Upper lobe of left lung (tissue), 4 donors: ENCODE measurements around the gene DCAF6.

Experiments
- EP300 ChIP-seq, 4 donors: sonication (generic); formaldehyde crosslinking; IDR thresholded peaks; one replicate each; pipeline ENCODE4 v1.5.1; 2017; ENCODE audit warnings: antibody characterized with exemption in 4 of 4, control low read depth in 2 of 4
- TF ChIP-seq, protein P1 (sequence below), 6 experiments: fragments of 450-650 bp in 4 of 6; fragments of 200-600 bp in 2 of 6; sonication (generic) in 2 of 6; IDR thresholded peaks; one replicate each; pipeline ENCODE4 v1.5.1; 2016 to 2019; ENCODE audit warnings: antibody characterized with exemption in 6 of 6

DNA sequence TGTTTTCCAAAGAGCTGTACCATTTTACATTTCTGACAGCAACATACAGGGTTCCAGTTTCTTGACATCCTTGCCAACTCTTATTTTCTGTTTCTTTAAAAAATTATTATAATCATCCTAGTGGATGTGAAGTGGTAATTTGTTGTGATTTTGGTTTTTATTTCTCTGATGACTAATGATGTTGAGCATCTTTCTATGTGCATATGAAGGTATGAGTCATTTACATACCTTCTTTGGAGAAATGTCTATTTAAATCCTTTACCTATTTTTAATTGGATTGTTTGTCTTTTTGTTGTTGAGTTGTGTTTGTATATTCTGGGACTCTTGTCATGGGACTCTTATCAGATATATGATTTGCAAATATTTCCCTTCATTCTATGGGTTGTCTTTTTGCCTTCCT is 21.2 kb downstream of the DCAF6 start:
- TF ChIP-seq, protein P1, sequence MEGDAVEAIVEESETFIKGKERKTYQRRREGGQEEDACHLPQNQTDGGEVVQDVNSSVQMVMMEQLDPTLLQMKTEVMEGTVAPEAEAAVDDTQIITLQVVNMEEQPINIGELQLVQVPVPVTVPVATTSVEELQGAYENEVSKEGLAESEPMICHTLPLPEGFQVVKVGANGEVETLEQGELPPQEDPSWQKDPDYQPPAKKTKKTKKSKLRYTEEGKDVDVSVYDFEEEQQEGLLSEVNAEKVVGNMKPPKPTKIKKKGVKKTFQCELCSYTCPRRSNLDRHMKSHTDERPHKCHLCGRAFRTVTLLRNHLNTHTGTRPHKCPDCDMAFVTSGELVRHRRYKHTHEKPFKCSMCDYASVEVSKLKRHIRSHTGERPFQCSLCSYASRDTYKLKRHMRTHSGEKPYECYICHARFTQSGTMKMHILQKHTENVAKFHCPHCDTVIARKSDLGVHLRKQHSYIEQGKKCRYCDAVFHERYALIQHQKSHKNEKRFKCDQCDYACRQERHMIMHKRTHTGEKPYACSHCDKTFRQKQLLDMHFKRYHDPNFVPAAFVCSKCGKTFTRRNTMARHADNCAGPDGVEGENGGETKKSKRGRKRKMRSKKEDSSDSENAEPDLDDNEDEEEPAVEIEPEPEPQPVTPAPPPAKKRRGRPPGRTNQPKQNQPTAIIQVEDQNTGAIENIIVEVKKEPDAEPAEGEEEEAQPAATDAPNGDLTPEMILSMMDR (IDR thresholded peaks at IDR 0.05) = no peak
- no peak for TF ChIP-seq EP300 (IDR thresholded peaks at IDR 0.05)
